Astrocyte of the spinal cord (primary cell): ENCODE measurements around the gene TTLL5.

ENCODE experiments used
- DNase-seq: peaks from one replicate; pipeline ENCODE4 v3.0.0; 2011; ENCODE audit warnings: low read depth, low spot score
- H3K4me3 ChIP-seq: 2 replicates; pipeline ENCODE4 v1.5.1; 2011; ENCODE audit warnings: low read depth, mild to moderate bottlenecking, low read length, moderate library complexity
- in situ Hi-C: cut with HindIII; loops from 2 replicates; pipeline ENCODE4 v1.10.0; 2017; ENCODE audit warnings: low sequenced_read_pairs
- TF ChIP-seq, protein P1 (sequence below): IDR thresholded peaks from 2 replicates; pipeline ENCODE4 v1.5.1; 2012; ENCODE audit warnings: low read depth, mild to moderate bottlenecking, low read length, inconsistent platforms

Gene TTLL5

GRCh38 chr14:75905147-75905904 is 244.3 kb downstream of the TTLL5 start:
- TF ChIP-seq, protein P1, sequence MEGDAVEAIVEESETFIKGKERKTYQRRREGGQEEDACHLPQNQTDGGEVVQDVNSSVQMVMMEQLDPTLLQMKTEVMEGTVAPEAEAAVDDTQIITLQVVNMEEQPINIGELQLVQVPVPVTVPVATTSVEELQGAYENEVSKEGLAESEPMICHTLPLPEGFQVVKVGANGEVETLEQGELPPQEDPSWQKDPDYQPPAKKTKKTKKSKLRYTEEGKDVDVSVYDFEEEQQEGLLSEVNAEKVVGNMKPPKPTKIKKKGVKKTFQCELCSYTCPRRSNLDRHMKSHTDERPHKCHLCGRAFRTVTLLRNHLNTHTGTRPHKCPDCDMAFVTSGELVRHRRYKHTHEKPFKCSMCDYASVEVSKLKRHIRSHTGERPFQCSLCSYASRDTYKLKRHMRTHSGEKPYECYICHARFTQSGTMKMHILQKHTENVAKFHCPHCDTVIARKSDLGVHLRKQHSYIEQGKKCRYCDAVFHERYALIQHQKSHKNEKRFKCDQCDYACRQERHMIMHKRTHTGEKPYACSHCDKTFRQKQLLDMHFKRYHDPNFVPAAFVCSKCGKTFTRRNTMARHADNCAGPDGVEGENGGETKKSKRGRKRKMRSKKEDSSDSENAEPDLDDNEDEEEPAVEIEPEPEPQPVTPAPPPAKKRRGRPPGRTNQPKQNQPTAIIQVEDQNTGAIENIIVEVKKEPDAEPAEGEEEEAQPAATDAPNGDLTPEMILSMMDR: no peak
- DNase-seq: peak; percentile 69
- in situ Hi-C loops: no loop called here
- no peak overlapping the region for H3K4me3 ChIP-seq

DNA sequence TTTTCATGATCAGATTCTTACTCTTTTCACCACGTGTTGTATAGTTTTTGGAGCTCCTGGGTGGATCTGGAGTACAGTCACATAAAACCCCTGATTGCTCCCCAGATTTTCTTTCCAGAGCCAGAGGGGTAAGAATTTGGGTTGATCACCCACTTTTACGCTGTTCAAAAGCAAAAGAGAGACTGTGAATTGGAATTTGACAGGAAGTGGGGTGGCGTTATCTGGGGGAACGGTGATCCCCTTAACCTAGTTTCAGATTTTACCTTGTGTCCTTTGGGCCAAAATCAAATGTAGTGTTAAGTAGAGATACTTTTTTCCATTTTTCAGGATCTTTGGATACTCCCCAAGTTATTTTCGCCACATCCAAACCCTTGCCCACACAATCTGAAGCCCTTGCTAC is 245.2 kb downstream of the TTLL5 start:
- no peak for DNase-seq
- TF ChIP-seq, protein P1: no peak
- in situ Hi-C loops: no loop called here
- H3K4me3 ChIP-seq: no peak overlapping the region

- TF ChIP-seq, protein P1: peak; percentile 85
- peak; percentile 69 for DNase-seq
- in situ Hi-C loops: no loop called here
Observed at GRCh38 chr14:75906680-75907280, 245.7 kb downstream of the TTLL5 start.

DNA sequence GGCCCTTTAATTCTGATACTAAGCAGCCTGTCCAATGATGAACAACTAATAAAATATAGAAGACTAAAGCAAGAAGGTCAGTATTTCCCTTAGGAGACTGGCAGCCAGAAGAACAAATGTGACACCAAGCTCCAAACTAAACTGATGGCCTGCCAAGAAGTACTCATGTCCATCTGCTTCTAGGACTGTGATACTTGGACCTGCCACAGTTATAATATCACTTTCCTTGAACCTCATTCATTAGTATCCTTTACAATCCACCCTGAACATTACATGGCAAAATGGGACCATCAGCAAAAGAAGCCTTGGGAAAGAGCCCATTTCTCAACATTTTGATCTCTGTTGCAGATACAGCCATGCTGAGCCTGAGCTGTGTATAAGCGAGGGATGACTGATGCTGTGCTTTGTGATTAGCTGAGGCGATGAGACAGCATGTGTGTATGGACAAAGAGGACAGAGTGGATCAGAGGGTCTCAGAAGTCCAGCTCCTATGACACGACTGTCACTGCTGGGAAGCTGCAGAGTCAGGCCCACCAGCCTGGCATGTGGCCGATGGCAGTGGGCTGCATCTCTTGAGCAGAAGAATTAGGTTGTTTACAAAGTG is 246.8 kb downstream of the TTLL5 start:
- no peak for DNase-seq
- H3K4me3 ChIP-seq: no peak overlapping the region
- in situ Hi-C loops: no loop called here
- TF ChIP-seq, protein P1: no peak

More at GRCh38 chr14:75906680-75907280, 245.7 kb downstream of the TTLL5 start:
- no peak overlapping the region for H3K4me3 ChIP-seq

- DNase-seq: no peak
- in situ Hi-C loops: no loop called here
- H3K4me3 ChIP-seq: no peak overlapping the region
- TF ChIP-seq, protein P1: no peak
Observed at GRCh38 chr14:75909630-75910029, 248.6 kb downstream of the TTLL5 start.

GRCh38 chr14:75910048-75910447 is 249.0 kb downstream of the TTLL5 start:
- in situ Hi-C loops: no loop called here
- DNase-seq: no peak
- H3K4me3 ChIP-seq: no peak overlapping the region
- TF ChIP-seq, protein P1: no peak
